Measurements from ENCODE around the gene SQOR. TPM values are rescaled to one million over a fixed set of nuclear protein-coding genes. Genes with fewer than 3 reads are reported as not detected.

Gene SQOR
- total RNA-seq, 4 donors from 2014 or later = 85.8 to 101 (median 96.7) TPM

- H3K4me1 ChIP-seq = peaks cover 0 to 84% (median 13%) of the 10 kb centered on the region in 4 donors
- H3K9me3 ChIP-seq = no peaks in the 10 kb centered on the region
- no peaks in the 10 kb centered on the region for H3K27me3 ChIP-seq
- DNase-seq = peak in 1 of 3 donors; percentile 75
- peak overlapping the region in 2 of 4 donors; percentile 4 to 29 for H3K4me3 ChIP-seq
- TF ChIP-seq POLR2A (IDR thresholded peaks at IDR 0.05) (no peak), CTCF (IDR thresholded peaks at IDR 0.05) (peak in 3 of 6 experiments; percentile 41 to 61 (median 50))
- H3K36me3 ChIP-seq = no peaks in the 10 kb centered on the region
- H3K27ac ChIP-seq = peak overlapping the region in 3 of 4 donors; percentile 54 to 87 (median 84)
Observed at GRCh38 chr15:45641374-45641781, 6.5 kb downstream of the SQOR start.

- Histone ChIP-seq H3K9me3 (no peaks in the 10 kb centered on the region), H3K4me3 (peak overlapping the region in 1 of 4 donors; percentile 29), H3K27ac (peak overlapping the region; percentile 54 to 87 (median 71)), H3K4me1 (peaks cover 0 to 76% (median 11%) of the 10 kb centered on the region in 4 donors), H3K27me3 (no peaks in the 10 kb centered on the region), H3K36me3 (no peaks in the 10 kb centered on the region)
- no peak for DNase-seq
- TF ChIP-seq POLR2A (IDR thresholded peaks at IDR 0.05) (no peak), CTCF (IDR thresholded peaks at IDR 0.05) (no peak)
Observed at GRCh38 chr15:45641999-45642932, 7.4 kb downstream of the SQOR start.

GRCh38 chr15:45644437-45644836 is 9.6 kb downstream of the SQOR start:
- Histone ChIP-seq H3K27me3 (no peaks in the 10 kb centered on the region), H3K36me3 (no peaks in the 10 kb centered on the region), H3K9me3 (no peaks in the 10 kb centered on the region), H3K27ac (peak overlapping the region in 1 of 4 donors; percentile 34), H3K4me1 (peaks cover 4 to 73% (median 9%) of the 10 kb centered on the region in 4 donors), H3K4me3 (no peak overlapping the region)
- TF ChIP-seq CTCF (IDR thresholded peaks at IDR 0.05) (no peak), POLR2A (IDR thresholded peaks at IDR 0.05) (no peak)
- no peak for DNase-seq

GRCh38 chr15:45645026-45645980 is 10.5 kb downstream of the SQOR start:
- no peak for TF ChIP-seq POLR2A (IDR thresholded peaks at IDR 0.05)
- no peak for TF ChIP-seq CTCF (IDR thresholded peaks at IDR 0.05)
- Histone ChIP-seq H3K27me3 (no peaks in the 10 kb centered on the region), H3K4me1 (peaks cover 4 to 70% (median 9%) of the 10 kb centered on the region in 4 donors), H3K36me3 (peaks cover 0 to 2% (median 0%) of the 10 kb centered on the region in 3 donors), H3K9me3 (no peaks in the 10 kb centered on the region), H3K4me3 (no peak overlapping the region), H3K27ac (peak overlapping the region in 2 of 4 donors; percentile 21 to 34)
- DNase-seq = no peak

GRCh38 chr15:45646220-45646619 is 11.4 kb downstream of the SQOR start:
- Histone ChIP-seq H3K36me3 (peaks cover 0 to 7% (median 0%) of the 10 kb centered on the region in 3 donors), H3K4me3 (no peak overlapping the region), H3K27me3 (no peaks in the 10 kb centered on the region), H3K27ac (peak overlapping the region in 1 of 4 donors; percentile 1), H3K4me1 (peaks cover 4 to 61% (median 9%) of the 10 kb centered on the region in 4 donors), H3K9me3 (no peaks in the 10 kb centered on the region)
- DNase-seq = no peak
- TF ChIP-seq POLR2A (IDR thresholded peaks at IDR 0.05) (no peak), CTCF (IDR thresholded peaks at IDR 0.05) (no peak)
